NCI-H187 (cell line): ENCODE results near the gene DISC1.
"Not testable (repeated sequence)": the region's sequence is repeated elsewhere in the genome, so short reads cannot be mapped to it uniquely, and the experiment has no call there.

Experiments used
- DNase-seq, 2 experiments: peaks; one replicate each; lab custom pipeline; 2025; lab: John Stamatoyannopoulos, UW

Gene DISC1

DNA sequence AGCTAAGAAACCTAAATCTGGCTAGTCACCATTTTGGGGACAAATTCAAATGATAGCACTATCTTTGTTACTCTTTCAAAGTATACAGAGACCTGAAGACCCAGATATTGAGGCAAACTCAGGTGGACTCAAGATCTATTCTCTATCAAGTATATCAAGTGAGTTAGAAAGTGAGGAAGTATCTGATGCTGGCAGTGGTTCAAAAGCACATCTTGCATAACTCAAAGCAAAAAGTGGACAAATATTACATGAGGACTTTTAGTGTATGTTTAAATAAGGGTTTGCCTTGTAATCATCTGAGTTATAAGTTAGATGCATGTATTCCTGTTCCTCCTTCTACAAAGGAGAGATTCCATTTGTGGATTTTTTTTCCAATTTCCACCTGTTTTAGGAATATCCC lies 338.4 kb downstream of the DISC1 start:
- no peak for DNase-seq

- no peak for DNase-seq
Measured at GRCh38 chr1:231965615-231966014, 339.0 kb downstream of the DISC1 start.

GRCh38 chr1:231966983-231967382 lies 340.4 kb downstream of the DISC1 start:
- no peak for DNase-seq

- no peak for DNase-seq
Measured at GRCh38 chr1:231969076-231969475, 342.5 kb downstream of the DISC1 start.

DNA sequence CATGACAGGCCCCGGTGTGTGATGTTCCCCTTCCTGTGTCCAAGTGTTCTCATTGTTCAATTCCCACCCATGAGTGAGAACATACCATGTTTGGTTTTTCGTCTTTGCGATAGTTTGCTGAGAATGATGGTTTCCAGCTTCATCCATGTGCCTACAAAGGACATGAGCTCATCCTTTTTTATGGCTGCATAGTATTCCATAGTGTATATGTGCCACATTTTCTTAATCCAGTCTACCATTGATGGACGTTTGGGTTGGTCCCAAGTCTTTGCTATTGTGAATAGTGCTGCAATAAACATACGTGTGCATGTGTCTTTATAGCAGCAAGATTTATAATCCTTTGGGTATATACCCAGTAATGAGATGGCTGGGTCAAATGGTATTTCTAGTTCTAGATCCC lies 343.2 kb downstream of the DISC1 start:
- not testable (repeated sequence) for DNase-seq

GRCh38 chr1:231970684-231971083 lies 344.1 kb downstream of the DISC1 start:
- no peak for DNase-seq

- no peak for DNase-seq
Measured at GRCh38 chr1:231971397-231972110, 345.0 kb downstream of the DISC1 start.

GRCh38 chr1:231972111-231972445 lies 345.5 kb downstream of the DISC1 start:
- peak; percentile 55 to 59 for DNase-seq

GRCh38 chr1:231973830-231974229 lies 347.2 kb downstream of the DISC1 start:
- no peak for DNase-seq

DNA sequence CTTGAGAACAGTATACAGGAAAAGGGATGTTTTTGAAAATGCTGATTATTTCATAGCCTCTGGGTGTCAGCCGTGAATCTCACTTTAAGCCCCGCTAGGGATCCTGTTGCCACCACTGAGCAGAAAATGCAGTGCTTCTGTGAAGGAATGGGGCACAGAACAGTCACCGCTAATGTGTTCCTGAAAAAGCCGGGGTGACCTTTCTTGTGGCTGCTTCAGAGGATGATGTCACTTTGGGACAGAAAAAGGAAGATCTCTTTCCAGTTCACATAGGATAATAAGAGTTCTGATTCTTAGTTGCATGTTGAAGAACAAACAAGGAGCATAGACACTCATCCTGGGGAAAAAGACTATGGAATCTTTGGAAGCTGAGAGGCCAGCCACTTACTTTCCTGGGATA lies 349.6 kb downstream of the DISC1 start:
- DNase-seq, result no peak

DNA sequence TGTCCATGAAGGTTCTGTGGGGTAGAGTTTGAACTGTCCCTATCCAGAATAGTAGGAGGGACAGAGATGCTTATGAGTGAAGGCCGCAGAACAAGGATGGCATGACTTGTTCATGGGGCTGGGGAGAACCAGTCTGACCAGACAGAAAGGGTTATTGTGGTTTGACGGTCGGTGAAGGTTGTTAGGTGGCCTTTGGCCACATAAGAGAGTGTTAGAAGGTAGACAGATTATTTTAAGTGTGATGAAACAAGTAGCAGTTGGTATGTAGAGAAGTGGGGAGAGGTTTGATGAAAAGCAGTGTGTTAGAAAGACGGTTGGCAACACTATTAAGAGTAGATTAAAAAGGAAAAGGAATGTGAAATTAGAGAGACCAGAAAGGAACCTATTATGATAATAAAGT lies 355.1 kb downstream of the DISC1 start:
- no peak for DNase-seq

DNA sequence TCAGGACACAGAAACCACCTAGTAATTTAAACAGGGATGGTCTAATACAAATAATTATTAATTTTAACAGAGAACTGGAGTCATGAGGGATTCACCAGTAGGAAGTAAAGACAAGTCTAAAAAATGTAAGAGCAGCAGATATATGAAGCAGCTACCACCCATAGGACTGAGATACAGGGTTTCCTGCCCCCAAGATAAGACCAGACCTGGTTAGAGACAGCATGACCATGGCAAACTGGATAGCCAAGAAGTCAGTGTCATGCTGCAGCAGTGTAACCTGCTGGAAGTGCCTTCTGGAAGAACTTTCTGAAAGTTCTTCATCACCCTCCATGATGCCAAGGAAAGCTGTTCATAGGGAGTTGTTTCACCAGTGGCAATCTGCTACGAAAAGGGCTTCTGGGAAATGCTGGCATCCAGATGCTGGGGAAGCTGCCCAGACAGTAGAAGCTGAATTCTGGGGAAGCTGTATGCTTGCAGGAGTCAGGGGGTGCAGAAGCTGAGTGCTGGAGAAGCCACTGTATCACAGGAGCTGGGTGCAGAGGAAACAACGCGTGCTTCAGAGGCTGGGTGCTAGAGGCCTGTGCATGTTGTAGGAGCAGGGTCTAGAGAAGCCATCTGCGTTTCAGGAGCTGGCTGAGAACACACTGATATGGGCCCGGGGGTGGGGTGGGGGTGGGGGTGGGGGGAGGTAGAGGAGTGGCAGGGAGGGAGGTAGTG lies 356.4 kb downstream of the DISC1 start:
- no peak for DNase-seq

- DNase-seq, result no peak
Measured at GRCh38 chr1:231983588-231984193, 357.1 kb downstream of the DISC1 start.

DNA sequence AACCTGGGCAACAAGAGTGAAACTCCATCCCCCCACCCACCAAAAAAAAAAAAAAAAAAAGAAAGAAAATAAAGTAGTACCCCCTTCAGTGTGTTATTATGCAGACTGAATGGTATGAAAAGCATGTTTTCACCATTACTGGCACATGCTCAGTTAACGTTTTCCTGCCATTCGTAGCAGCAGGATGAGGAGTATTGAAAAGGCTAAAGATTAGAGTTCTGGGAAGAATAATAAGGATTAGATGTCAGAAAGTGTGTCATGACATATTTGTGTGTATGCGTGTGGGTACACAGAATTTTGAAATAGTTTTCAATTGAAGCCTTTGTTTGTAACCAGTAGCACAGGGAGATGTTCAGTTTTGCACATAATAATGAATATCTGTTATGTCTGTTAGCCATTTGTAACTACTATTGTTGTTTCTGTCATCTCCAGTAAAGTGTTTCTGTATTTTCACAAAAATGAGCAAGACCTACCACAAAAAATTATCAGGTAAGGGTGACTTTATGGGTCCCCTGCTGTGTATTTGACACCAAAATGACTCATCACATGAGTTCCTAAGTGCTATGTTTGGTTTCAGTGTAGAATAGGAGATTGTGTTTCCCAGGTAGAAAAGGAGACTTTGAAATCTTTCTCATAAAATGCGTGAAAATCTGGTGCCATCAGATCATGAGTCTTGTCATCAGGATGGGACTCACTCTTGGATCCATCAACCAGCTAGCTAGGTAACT lies 358.9 kb downstream of the DISC1 start:
- DNase-seq, result no peak

DNA sequence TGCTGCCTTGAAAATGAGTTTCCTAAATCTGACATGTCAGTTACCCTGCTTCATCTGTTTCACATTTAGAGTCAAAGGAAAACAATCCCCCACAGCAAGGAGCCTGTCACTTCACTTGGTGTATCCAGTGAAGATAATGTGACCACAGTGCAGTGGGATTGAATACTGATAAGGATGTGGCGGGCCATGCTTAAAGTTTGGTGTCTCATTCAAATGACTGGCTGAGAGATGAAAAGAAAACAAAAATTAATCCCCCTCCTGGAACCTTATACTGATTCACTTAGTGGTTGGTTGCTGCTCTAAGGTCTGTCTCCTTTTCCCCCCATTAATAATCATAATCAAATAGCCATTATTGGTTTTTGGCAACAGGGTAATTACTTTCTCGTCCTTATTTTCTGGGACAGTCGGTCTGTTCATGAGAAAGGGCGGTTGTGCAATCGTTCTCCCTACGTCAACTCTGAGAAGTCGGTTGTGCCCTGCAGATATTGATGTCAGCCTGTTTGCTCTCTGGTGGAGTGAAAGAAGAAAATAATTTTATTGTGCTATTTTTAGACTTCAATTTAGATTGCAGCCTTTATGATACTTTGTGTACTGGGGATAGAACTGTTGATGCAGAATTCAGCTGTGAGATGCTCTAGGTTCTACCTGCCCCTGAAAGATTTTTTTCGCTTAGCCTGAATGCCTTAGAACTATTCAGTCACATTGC lies 360.2 kb downstream of the DISC1 start:
- no peak for DNase-seq

- no peak for DNase-seq
Measured at GRCh38 chr1:231990388-231990787, 363.8 kb downstream of the DISC1 start.

DNA sequence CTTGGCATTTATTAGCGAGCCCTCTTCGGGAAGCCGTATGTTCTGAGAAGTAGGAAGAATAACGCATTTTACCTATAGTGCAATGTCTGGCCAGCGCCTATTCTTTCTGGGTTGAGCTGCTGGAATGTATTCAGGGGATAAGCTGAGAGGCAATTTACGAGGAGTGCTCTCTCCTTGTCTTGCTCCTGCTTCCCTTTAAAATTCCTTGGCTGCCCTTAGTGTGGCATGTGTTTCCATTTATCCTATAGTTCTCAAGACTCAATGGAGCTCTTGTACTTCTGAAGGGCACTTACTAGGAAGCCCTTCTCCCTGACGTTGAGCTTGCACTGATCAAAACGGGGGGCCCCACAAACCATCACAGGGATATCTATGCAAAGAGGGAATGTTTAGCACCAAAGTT lies 364.6 kb downstream of the DISC1 start:
- DNase-seq, result no peak

GRCh38 chr1:231993968-231994455 lies 367.4 kb downstream of the DISC1 start:
- no peak for DNase-seq

- no peak for DNase-seq
Measured at GRCh38 chr1:231998791-231999190, 372.2 kb downstream of the DISC1 start.

- no peak for DNase-seq
Measured at GRCh38 chr1:232005300-232005699, 378.7 kb downstream of the DISC1 start.

GRCh38 chr1:232009741-232010140 lies 383.2 kb downstream of the DISC1 start:
- DNase-seq, result no peak

DNA sequence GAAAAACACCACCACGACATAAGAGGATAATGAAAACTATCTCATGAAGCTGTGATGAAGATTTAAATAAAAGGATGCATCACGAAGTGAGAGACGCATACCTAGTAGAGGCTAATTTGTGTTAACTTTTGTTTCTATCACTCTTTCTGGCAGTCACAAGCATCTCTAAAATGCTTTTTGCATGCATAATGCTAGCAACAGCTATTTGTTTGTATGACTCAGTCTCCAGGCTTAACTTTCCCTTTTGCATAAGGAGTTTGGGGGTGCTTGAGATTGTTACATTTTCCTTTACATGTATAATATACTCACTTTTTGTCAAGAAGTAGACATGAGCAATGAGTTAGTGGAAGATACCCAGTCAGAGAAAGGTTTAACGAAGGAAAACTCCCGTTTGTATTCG lies 385.4 kb downstream of the DISC1 start:
- no peak for DNase-seq
